NCI-H510A treated with DMSO at 0.1 percent for 48 hours (cell line): ENCODE data around the gene ZAR1L.
A peak's percentile ranks its signal among the peaks of the same experiment; 100 is the strongest.
"Not testable (repeated sequence)": the region's sequence is repeated elsewhere in the genome, so short reads cannot be mapped to it uniquely, and the experiment has no call there.

ENCODE experiments used
- DNase-seq: peaks from one replicate; lab custom pipeline; 2025; lab: John Stamatoyannopoulos, UW

Gene ZAR1L

GRCh38 chr13:32315238-32316027 lies at the start of gene ZAR1L, which contains the start of gene BRCA2:
TSS of gene ZAR1L (minus strand) at chr13:32315363. CDS start at chr13:32311925, 3,438 bp downstream.
TSS of gene BRCA2 (plus strand) at chr13:32315508. CDS start at chr13:32316461, 953 bp downstream.
- peak; percentile 58 for DNase-seq

- no peak for DNase-seq
These were observed 47.4 kb upstream of the ZAR1L start for GRCh38 chr13:32362574-32362973.

- not testable (repeated sequence) for DNase-seq
These were observed 40.8 kb upstream of the ZAR1L start for GRCh38 chr13:32355935-32356334.

- no peak for DNase-seq
These were observed 38.9 kb upstream of the ZAR1L start for GRCh38 chr13:32354040-32354439.

- not testable (repeated sequence) for DNase-seq
These were observed 35.8 kb upstream of the ZAR1L start for GRCh38 chr13:32350839-32351441.

- no peak for DNase-seq
These were observed 32.5 kb upstream of the ZAR1L start for GRCh38 chr13:32347651-32348050.

- no peak for DNase-seq
These were observed 25.8 kb upstream of the ZAR1L start for GRCh38 chr13:32340914-32341313.

- no peak for DNase-seq
These were observed 19.5 kb upstream of the ZAR1L start for GRCh38 chr13:32334671-32335070.

GRCh38 chr13:32330441-32330840 lies 15.3 kb upstream of the ZAR1L start:
- no peak for DNase-seq

GRCh38 chr13:32323912-32324311 lies 8.7 kb upstream of the ZAR1L start:
- DNase-seq: no peak

- DNase-seq: no peak
These were observed 5.4 kb upstream of the ZAR1L start for GRCh38 chr13:32320528-32320927.

- no peak for DNase-seq
These were observed 2.7 kb upstream of the ZAR1L start for GRCh38 chr13:32317716-32318465.

- no peak for DNase-seq
These were observed 1.3 kb upstream of the ZAR1L start for GRCh38 chr13:32316501-32316900.

- DNase-seq: peak; percentile 42
These were observed 821 bp upstream of the ZAR1L start for GRCh38 chr13:32316028-32316339.

GRCh38 chr13:32314271-32315237 lies 609 bp downstream of the ZAR1L start:
- DNase-seq: no peak

GRCh38 chr13:32311188-32311897 lies 3.8 kb downstream of the ZAR1L start:
- no peak for DNase-seq

- DNase-seq: peak; percentile 37
These were observed 4.9 kb downstream of the ZAR1L start for GRCh38 chr13:32310134-32310706.

- no peak for DNase-seq
These were observed 5.6 kb downstream of the ZAR1L start for GRCh38 chr13:32309312-32310133.

GRCh38 chr13:32305646-32306045 lies 9.5 kb downstream of the ZAR1L start:
- no peak for DNase-seq

GRCh38 chr13:32302461-32302860 lies 12.7 kb downstream of the ZAR1L start:
- no peak for DNase-seq
